Stimulated activated CD8-positive, alpha-beta memory T cell treated with anti-CD3 and anti-CD28 coated beads, Interleukin-15, amount 100 ng/mL, for 4 hours (primary cell): ENCODE data around the gene CEACAM21.

ENCODE experiments used
- DNase-seq, 2 donors: peaks; one replicate each; pipeline ENCODE4 v3.0.0-alpha.2; 2020; ENCODE audit warnings: low read depth in 2 of 2

The CEACAM21 gene

DNA sequence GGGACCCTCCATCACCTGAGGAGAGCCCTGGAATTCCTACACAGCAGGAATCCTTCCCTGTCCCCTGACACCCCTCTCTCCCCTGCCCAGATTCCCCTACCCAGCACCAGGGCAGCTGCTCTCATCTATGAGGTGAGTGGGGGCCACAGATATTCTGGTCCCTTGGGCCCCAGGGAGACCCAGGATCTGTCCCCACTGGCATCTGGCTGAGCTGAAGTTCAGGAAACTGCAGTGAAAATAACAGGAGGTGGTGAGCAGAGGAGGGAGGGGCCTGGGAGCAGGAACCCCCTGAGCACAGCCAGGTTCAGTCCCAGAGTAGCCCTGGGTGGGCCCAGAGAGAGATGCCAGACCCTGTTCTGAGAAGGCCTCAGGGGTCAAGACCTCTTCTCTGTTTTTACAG is 10.1 kb downstream of the CEACAM21 start:
- no peak for DNase-seq

DNA sequence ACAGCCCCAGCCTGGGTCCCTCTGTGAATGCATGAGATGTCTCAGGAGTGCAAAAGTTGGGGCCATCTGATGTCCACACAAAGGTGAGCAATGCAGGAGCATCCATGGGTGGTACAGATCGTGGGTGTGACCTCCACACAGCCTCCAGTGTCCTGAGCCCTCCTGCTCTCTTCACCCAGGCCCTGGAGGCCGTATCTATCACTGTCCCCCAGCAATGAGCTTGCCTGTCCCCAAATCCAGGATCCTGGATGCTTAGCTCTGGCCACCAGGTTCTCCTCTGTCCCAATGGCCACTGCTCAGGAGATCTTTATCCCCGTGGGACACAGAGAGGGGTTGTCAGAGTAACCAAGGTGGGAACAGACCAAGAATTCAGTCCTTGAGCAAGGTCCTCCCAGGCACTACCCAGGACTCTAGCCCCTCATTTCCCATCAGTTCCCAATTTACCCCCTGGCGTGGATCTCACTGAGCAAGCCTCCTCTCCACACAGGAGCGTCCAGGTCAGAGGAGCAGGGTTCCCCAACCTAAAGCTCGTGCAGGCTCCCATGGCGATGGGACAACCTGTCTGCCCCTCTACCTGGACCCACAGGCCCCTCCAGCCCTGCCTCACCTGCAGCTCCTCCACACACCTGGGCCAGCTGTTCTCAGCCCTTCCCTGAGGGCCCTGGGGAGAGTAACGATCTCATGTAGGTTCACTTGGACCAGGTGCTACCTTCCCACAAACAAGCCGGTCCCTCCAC is 11.3 kb downstream of the CEACAM21 start:
- no peak for DNase-seq

DNA sequence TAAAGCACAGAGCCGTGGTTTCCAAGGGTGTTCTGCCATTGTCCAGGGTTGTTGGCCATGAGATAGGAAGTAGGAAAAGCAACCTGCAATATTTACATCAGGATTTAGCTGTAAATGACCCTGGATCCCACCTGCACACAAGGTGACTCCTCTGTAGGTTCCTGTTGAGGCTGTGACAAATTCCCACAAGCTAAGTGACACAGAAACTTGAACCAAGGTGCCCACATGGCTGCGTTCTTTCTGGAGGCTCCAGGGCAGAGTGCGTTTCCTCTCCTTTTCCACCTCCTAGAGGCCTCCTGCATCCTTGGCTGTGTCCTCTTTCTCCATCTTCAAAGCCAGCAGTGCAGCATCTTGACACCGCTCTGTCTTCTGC is 11.9 kb downstream of the CEACAM21 start:
- DNase-seq, result no peak

DNA sequence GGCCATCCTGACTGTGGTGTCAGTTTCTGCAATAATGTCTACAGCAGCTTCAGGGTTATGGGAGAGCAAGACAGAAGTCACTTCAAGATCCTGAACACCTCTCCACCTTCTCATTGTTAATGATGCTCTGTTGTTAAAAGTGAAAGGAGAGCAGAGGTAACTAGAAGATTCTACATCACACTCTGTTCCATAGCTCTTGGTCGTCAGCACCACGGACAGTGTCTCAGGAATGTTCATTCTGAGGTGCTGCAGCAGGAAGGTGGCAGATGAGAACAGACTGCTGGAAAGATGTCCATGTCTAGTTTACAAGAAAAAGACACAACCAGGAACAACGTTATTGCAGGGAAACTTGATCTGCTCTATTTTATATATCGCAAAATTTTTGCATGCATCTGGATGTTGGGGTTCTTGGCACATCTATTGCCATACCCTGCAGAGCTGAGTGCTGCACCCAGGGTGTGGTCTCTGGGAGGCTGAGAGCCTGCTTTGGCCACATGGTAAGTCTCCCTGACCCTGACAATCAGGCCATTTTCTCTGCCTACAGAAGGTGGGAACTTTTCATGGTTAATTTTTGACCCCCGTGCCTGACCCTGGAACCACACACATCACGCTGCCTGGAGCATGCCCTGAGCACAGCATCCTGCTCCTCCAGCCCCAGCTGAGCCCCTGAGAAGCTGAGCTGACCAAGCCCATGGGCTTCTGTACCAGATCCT is 12.7 kb downstream of the CEACAM21 start:
- DNase-seq, result no peak

DNA sequence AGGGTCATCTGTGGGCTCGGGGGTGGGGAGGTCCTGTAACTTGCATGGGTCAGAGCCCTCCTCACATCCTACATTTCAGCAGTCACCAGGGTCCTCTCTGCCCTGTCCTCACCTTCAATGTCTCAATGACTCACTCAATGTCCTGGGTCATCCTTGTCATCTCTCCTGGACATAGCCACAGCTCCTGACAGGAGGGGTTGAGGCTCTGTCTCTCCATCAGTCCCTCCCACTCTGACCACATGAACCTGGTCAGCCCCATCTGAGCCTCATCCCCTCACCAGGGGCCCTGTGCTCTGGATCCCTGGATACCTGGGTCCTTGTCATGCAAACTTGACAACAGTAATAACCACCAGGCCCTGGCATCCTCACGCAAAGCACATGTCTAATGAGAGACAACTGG is 13.4 kb downstream of the CEACAM21 start:
- no peak for DNase-seq

DNA sequence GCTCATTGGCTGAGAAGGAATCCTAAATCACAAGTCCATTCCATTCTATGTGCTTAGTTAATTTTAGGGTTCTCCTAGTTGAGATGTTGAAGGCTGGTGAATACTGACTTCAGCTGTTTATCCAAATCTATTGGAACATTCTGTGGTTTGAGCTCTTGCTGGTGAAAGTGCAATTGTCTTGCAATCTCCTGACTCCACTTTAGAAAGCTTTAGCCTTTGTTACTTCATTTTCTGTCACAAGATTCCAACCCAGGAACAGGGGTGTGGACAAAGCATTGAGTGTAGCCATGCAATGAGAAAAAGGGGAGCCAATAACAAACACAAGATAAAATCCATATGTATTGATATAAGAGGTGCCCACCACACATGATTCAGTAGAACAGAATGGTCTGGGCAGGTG is 15.0 kb downstream of the CEACAM21 start:
- DNase-seq, result no peak

DNA sequence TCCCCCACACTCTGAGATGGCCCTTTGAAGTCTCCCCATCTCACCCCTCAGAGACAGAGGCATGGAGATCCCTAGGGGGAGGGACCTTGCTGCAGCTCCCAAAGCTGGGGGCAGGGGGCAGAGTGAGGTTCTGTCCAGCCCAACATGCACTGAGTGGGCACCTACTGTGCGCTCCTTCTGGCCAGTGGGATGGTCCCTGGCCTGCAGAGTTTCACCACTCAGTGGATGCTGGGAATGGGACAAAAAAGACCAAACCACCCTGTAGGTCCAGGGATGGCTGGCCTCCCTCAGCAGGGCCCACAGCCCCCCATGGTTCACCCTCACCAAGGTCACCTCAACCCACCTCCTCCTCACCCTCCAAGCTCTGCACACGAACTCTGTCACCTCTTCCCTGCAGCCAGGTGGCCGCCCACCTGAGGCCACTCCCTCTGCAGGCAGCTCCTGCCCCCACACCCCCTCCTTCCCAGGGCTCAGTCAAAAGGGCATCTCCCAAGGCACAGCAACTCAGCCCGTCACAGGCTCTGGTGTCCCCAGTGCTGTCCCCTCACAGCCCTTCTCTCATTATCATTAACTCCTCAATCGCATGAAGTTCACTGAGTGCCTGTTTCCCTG is 16.1 kb downstream of the CEACAM21 start:
- no peak for DNase-seq

DNA sequence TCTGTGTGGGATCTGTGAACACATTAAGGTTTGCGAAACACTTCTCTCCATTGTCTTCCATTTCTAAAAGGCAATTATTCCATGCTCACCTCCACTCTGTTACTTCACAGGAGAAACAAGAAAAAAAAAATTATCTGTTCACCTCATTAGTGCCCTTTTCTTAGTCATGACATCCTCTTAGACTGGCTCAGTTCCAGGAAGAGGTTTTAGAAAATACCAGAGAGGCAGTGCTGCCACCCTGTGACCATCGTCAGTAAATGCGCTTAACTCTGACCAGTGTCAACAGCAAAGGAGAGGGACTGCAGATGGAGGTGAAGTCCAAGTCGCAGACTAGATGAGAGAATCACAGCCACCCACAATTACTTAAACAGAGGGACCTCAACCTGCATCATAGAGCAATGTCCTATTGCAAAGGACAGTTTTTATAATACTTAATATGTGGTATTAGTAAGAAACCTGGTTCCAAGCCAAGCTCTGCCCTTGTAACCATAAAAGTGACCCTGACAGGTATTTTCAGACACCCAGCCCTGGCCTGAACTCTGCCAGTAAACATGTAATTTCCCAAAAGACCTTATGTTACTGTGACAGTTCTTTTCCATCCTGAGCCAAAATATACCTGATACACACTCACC is 19.4 kb downstream of the CEACAM21 start:
- peak; percentile 28 to 37 for DNase-seq

DNA sequence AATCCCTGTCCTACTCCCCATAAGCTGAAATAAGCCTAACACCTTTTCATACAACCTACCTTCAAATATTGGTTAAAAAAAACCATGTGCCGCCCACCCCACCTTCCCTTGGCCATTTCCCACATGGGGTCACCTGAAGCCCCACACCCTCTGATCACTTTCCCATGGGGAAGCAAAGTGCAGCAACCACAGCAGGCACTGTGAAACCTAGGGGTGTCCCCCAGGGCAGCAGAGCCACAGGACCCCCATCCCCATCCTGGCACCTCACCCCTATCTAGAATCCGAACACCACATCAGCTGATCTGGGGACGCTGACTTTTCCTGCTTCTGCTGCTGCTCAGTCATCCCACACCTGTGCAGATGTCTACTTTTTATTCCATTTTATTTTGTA is 19.9 kb downstream of the CEACAM21 start:
- DNase-seq, result no peak

DNA sequence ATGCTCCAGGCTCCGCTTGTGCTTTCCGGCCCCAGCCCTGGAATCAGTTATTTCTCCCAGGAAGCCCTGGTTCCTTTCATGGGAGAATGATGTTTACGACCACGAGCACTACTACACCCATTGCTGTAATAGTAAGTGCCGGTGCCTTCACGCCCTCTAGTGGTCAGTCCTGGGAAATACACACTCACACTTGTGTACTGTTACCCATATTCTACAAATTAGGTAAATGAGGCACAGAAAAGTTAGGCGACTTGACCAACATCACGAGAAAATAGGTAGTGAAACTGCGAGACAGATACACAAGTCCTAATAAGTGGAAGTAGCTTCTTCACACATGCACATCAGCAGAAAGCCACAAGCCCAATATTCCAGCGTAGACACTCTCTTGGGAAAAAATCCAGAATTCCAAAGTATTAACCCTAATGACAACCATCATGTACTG is 21.7 kb downstream of the CEACAM21 start:
- DNase-seq, result peak; percentile 24 to 58

DNA sequence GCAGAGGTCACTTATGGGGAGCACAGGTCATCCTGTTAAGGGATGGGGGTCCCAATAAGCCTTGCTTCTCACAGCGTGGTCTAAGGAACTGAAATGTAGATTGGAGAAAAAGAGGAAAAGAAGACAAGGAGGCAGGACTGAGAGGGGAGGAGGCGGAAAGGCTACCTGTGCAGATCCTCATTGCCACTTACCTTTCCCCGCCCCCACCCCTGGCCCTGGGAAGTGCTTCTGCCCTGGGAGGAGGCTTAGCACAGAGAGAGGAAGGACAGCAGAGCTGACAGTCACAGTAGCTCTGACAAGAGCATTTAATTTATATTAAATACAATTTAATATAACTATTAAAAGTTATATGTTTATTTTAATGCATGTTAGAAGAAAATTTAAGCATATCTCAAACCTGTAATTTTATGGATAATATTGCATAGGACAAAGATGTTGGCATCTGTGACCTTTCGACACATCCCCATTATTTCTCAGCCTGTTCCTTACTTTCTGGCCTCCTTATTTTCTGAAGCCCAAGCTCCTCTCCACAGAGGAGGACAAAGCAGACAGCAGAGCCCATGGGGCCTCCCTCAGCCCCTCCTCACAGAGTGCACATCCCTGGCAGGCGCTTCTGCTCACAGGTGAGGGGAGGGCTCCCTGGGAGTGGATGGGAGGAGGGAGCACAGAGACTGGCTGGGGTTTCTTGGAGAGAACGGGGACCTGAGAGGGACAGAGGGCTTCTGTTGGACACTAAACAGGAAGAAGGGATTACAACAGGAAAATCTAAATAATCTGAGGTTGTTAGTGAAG is 23.4 kb downstream of the CEACAM21 start:
- no peak for DNase-seq

DNA sequence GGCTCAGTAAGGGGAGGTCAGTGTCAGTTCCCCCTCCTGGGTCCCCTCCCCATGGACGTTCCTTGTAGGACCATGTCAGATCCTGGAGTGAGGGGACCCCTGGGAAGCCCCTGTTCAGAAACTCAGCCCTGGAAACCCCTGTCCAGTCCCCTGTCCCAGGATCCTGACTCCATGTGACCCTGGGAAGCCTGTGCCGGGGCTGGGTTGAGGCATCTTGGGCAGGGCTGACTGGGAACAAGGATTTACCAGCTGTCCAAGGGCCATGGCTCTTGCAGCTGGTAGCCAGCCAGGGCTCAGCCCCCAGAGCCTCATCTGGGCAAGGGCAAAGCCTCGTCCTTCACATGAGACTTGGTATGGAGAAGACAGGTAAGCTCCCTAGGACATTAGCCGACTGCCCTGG is 25.8 kb downstream of the CEACAM21 start:
- no peak for DNase-seq

DNA sequence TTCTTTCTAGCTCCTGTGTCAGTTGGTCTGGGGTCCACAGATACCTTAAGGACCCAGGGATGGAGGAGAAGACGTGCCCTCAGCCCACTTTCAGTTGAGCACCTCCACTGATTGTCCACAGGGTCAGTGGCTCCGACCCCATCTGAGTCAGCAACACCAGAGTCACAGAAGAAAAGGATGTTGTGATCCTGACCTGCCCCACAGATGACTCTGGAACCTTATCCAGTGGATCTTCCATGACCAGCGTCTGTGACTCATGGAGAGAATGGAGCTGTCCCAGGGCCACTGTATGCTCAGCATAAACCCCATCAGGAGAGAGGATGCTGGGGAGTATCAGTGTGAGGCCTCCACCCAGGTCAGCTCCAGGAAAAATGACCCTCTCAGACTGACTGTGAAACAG is 28.9 kb downstream of the CEACAM21 start:
- DNase-seq, result no peak

DNA sequence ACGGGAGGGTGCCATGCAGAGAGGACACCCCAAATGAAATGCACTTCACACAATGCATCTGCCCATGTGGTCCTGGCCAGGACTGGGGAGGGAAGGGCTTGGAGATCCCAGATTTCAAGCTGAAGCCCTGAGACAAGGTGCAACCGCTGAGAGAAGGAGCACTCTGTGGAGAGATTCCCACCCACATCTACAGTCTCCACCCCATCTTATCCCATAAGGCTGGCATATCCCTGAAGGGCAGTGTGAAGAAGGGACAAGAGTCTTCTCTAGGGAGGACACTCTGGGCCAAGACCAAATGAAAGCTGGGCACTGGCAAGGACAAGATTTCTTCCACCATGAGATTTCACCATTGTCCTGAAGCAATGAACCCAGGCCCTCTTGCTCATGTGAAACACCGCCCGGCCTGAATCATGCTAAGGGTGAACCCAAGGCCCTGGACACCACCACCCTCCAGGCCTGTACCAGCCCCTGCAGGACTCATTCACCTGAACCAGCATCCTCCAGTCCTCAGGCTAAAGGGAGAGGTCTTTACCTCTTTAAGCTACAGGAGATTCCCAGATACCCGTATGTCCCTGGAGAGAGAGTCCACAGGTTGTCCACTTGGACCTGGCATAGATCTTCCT is 30.4 kb downstream of the CEACAM21 start:
- no peak for DNase-seq

DNA sequence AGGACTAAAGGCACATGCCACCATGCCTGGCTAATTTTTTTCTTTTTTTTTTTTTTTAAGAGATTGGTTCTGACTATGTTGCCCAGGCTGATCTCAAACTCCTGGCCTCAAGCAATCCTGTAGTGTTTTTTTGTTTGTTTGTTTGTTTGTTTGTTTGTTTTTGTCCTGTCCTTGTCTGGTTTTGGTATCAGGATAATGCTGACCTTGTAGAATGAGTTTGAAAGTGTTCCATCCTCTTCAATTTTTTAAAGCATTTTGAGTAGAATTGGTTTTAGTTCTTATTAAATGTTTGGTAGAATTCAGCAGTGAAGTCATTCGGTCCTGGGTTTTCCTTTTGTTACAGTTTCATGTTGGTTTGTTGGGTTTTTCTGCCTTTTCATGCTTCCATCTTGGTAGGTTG is 31.7 kb downstream of the CEACAM21 start:
- no peak for DNase-seq

DNA sequence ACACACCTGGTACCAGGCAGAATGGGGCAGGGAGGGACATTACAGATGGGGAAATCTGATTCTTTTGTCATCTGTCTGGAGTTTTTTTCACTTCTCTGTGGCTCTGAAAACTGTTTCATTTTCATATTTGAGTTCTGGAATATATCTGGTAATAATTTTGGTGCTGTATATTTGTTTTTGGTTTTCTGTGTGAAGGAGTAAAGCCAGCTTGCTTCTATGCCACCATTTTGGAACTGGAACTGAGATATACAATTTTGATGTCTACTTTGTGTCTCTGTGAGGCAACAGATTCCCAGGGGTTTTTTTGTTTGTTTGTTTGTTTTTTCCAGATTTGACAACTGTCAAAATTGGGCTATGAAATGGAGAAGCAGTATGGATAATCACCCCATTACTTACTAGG is 34.8 kb downstream of the CEACAM21 start:
- DNase-seq, result no peak

DNA sequence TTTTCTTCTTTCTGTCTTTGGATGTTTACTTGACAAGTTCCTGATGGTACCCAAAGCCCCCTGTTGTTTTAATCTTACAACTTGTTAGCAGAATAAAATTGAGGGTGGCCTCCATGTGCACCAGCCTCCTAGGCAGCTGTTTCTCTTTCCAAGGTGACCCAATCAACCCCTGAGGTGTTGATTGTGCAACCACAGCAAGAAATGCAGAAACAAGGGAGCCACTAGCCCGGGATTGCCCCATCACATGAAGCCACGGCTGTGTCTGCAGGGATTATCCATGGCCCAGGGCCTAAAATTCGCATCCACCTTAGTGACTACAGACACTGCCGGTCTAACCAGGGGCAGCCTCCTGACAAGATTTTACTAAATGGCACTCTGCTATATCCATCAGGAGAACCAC is 36.5 kb downstream of the CEACAM21 start:
- DNase-seq, result no peak

DNA sequence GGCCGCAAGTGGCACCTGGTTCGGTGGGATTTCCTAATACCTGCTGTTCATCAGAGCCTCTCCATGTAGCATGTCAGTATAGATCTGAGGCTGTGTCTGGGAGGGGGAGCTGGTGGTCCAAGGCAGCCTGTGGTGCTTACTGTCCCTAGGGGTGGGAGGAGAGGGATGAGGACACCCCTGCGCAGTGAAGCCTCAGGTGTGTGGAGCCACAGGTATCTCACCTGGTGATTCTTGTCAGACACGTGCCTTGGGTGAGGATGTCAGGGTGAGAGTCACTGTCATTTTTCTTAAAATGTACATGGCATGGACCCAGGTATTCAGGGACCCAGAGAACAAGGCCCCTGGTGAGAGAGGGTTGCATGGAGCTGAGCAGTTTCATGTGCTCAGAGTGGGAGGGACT is 39.2 kb downstream of the CEACAM21 start:
- no peak for DNase-seq

DNA sequence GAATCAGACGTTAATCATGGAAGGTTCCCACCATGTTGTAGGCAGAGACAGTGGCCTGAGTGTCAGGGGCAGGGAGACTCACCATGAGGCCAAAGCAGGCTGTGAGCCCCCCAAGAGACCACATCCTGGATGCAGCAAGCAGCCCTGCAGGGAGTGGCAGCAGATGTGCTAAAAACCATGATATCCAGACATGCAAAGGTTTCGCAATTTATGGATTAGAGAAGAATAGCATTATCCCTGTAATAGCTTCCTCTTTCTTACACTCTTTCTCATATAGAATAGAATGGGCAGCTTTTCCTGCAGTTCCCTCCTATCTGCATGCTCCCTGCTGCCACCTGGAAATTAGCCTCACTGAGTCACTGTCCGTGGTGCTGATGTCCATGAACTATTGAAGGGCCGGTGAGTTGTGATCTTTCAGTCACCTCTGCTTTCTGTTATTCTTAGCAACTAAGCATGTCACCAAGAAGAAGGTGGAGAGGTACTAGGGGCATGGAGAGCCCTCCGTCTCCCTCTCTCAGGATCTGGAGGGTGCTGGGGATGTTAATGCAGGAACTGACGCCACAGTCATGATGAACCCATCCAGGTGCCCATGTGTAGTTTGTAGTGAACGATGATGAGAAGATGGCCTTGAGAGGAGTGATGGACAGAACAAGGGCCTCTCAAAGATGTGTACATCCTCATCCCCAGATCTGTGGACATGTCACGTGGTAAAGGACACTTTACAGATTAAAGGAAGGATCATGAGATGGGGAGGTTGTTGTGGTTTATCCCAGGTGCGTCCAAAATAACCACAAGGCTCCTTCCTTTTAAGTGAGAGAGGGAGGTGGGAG is 41.0 kb downstream of the CEACAM21 start:
- DNase-seq, result no peak

DNA sequence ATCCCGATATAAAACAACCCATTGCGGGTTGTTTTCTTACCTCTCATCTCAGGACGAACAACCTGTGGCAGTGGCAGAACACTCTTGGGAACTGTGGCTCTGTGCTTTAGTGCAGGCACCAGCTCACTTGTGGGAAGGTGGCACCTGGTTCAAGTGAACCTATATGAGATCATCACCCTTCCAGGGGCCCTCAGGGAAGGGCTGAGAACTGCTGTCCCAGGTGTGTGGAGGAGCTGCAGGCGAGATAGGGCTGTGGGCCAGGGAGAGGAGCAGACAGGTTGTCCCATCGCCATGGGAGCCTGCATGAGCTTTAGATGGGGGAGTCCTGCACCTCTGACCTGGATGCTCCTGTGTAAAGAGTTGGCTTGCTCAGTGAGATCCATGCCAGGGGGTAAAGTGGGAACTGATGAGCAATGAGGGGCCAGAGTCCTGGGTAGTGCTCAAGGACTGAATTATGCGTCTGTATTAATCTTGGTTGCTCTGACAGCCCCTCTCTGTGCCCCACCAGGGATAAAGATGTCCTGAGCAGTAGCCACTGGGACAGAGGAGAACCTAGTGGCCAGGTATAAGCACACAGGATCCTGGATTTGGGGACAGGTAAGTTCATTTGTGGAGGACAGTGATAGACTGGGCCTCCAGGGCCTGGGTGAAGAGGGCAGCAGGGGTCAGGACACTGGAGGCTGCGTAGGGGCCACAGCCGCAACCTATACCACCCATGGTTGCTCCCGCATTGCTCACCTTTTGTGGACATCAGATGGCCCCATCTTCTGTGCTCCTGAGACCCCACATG is 42.2 kb downstream of the CEACAM21 start:
- DNase-seq, result no peak
